Measurements from ENCODE around the gene TBX6.

DNA sequence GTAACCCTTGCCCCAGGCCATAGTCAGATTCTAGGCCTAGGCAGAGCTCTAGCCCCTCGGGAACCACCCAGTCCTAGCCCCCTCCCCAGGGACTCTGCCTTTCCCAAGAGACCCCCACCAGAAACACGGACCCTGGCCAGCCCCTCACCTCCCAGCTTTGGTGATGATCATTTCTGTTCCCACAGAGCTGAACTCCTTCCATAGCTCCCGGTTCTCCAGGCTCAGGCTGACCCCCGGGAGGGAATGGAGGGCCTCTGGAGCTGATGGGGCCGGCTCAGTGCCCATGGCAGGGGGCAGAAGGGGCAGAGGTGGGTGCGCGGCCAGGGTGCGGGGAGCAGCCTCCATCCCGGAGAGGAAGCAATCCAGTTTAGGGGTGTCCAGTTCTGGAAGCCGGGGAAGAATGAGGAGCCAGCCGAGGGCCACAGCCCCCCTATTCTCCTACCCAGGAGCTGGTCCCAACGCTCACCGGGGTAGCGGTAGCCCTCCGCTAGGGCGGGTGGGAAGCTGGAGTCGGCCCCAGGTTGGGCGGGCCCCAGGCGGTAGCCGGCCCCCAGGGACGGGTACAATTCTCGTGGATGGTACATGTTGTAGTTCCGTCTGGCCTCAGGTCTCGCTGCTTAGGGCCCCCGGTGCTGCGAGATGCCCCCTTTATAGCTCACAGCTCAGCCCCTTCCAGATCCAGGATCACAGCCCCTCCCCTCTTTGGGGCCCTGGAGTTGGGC, 953 bp downstream of the TBX6 start:
- TF ChIP-seq SIN3A (IDR thresholded peaks at IDR 0.05; ENCODE audit: low read depth, low read length), result no peak
- no peak for TF ChIP-seq POLR2AphosphoS5 (IDR thresholded peaks at IDR 0.05; ENCODE audit: low read length)
- TF ChIP-seq, protein P1, sequence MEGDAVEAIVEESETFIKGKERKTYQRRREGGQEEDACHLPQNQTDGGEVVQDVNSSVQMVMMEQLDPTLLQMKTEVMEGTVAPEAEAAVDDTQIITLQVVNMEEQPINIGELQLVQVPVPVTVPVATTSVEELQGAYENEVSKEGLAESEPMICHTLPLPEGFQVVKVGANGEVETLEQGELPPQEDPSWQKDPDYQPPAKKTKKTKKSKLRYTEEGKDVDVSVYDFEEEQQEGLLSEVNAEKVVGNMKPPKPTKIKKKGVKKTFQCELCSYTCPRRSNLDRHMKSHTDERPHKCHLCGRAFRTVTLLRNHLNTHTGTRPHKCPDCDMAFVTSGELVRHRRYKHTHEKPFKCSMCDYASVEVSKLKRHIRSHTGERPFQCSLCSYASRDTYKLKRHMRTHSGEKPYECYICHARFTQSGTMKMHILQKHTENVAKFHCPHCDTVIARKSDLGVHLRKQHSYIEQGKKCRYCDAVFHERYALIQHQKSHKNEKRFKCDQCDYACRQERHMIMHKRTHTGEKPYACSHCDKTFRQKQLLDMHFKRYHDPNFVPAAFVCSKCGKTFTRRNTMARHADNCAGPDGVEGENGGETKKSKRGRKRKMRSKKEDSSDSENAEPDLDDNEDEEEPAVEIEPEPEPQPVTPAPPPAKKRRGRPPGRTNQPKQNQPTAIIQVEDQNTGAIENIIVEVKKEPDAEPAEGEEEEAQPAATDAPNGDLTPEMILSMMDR (IDR thresholded peaks at IDR 0.05 in 2 of 3, conservative IDR thresholded peaks at IDR 0.05 in 1 of 3; ENCODE audit: control insufficient read depth in 2 of 3, extremely low read depth in 1 of 3, insufficient read depth in 1 of 3, low read depth in 3 of 3, low read length in 3 of 3), result no peak
- TF ChIP-seq CREB1 (IDR thresholded peaks at IDR 0.05; ENCODE audit: low read depth), result no peak
- no peak for TF ChIP-seq JUNB (IDR thresholded peaks at IDR 0.05)
- TF ChIP-seq POLR2A (IDR thresholded peaks at IDR 0.05; ENCODE audit: low read depth, low read length), result no peak
- TF ChIP-seq, protein P2, sequence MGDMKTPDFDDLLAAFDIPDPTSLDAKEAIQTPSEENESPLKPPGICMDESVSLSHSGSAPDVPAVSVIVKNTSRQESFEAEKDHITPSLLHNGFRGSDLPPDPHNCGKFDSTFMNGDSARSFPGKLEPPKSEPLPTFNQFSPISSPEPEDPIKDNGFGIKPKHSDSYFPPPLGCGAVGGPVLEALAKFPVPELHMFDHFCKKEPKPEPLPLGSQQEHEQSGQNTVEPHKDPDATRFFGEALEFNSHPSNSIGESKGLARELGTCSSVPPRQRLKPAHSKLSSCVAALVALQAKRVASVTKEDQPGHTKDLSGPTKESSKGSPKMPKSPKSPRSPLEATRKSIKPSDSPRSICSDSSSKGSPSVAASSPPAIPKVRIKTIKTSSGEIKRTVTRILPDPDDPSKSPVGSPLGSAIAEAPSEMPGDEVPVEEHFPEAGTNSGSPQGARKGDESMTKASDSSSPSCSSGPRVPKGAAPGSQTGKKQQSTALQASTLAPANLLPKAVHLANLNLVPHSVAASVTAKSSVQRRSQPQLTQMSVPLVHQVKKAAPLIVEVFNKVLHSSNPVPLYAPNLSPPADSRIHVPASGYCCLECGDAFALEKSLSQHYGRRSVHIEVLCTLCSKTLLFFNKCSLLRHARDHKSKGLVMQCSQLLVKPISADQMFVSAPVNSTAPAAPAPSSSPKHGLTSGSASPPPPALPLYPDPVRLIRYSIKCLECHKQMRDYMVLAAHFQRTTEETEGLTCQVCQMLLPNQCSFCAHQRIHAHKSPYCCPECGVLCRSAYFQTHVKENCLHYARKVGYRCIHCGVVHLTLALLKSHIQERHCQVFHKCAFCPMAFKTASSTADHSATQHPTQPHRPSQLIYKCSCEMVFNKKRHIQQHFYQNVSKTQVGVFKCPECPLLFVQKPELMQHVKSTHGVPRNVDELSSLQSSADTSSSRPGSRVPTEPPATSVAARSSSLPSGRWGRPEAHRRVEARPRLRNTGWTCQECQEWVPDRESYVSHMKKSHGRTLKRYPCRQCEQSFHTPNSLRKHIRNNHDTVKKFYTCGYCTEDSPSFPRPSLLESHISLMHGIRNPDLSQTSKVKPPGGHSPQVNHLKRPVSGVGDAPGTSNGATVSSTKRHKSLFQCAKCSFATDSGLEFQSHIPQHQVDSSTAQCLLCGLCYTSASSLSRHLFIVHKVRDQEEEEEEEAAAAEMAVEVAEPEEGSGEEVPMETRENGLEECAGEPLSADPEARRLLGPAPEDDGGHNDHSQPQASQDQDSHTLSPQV (IDR thresholded peaks at IDR 0.05), result no peak
- TF ChIP-seq NR2F1 (conservative IDR thresholded peaks at IDR 0.05), result no peak
- TF ChIP-seq NRF1 (conservative IDR thresholded peaks at IDR 0.05; ENCODE audit: low read depth, low read length), result no peak
- TF ChIP-seq HDAC6 (IDR thresholded peaks at IDR 0.05; ENCODE audit: unreplicated experiment), result no peak
- TF ChIP-seq CEBPB (IDR thresholded peaks at IDR 0.05; ENCODE audit: borderline replicate concordance in 1 of 2, low read depth in 2 of 2, low read length in 2 of 2), result no peak
- TF ChIP-seq ZNF687 (IDR thresholded peaks at IDR 0.05), result no peak
- no peak for TF ChIP-seq RCOR1 (conservative IDR thresholded peaks at IDR 0.05; ENCODE audit: low read depth, low read length)
- TF ChIP-seq EZH2 (IDR thresholded peaks at IDR 0.05; ENCODE audit: borderline replicate concordance, control insufficient read depth, low read depth, low read length), result no peak

All from GM12878 (cell line).